ENCODE results near the gene STAC. TPM values are rescaled to one million over a fixed set of nuclear protein-coding genes. Genes with fewer than 3 reads are reported as not detected.

Gene STAC
- total and polyA plus RNA-seq, 10 of the 15 experiments (the other 5 are each of a cell fraction or from before 2014, with no cell fraction given) = 0.07 TPM; not detected in 9

GRCh38 chr3:36455406-36455805, 75.1 kb downstream of the STAC start (continued):
- TF ChIP-seq, protein P1, sequence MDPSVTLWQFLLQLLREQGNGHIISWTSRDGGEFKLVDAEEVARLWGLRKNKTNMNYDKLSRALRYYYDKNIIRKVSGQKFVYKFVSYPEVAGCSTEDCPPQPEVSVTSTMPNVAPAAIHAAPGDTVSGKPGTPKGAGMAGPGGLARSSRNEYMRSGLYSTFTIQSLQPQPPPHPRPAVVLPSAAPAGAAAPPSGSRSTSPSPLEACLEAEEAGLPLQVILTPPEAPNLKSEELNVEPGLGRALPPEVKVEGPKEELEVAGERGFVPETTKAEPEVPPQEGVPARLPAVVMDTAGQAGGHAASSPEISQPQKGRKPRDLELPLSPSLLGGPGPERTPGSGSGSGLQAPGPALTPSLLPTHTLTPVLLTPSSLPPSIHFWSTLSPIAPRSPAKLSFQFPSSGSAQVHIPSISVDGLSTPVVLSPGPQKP (IDR thresholded peaks at IDR 0.05; ENCODE audit: low read depth, low read length) = no peak

DNA sequence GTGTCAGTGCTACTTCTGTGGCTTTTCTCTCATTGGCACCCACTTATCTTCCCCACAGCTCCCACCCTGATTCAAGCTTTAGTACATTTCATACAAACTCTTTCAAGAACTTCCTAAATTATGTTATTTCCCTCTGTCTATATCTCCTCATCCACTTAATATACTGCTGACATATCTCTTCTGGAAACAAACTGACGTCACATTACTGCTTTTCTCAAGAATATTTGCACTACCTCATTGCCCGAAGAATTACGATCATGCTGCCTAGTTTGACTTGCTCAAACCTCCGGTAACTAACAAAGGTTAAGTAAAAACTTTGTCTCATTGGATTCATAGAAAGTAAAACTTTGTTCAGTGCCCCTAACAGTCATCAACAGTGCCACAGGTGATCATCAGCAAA, 76.5 kb downstream of the STAC start:
- Histone ChIP-seq H3K27me3 (replicated peaks in 1 of 2; ENCODE audit: control insufficient read depth in 2 of 2, insufficient read depth in 2 of 2, low read length in 1 of 2) (no peaks in the 10 kb centered on the region), H2AFZ (ENCODE audit: control insufficient read depth, low read depth, low read length) (no peak overlapping the region), H3K79me2 (ENCODE audit: control insufficient read depth, insufficient read depth, low read length) (no peaks in the 10 kb centered on the region), H3K4me1 (ENCODE audit: control insufficient read depth, insufficient read depth, low read length) (no peaks in the 10 kb centered on the region), H3K4me3 (no peak overlapping the region), H3K36me3 (ENCODE audit: control insufficient read depth in 2 of 2, insufficient read depth in 2 of 2, low read length in 1 of 2) (no peaks in the 10 kb centered on the region), H3K9me3 (replicated peaks; ENCODE audit: control insufficient read depth, insufficient read depth, low read length) (no peaks in the 10 kb centered on the region), H3K27ac (ENCODE audit: control insufficient read depth, insufficient read depth) (no peak overlapping the region), H3K9ac (ENCODE audit: control insufficient read depth, insufficient read depth, low read length) (no peak overlapping the region), H4K20me1 (ENCODE audit: control insufficient read depth, insufficient read depth) (no peaks in the 10 kb centered on the region), H3K4me2 (ENCODE audit: control insufficient read depth, insufficient read depth) (no peak overlapping the region)
- ChIA-PET SMC1A (ENCODE audit: uncharacterized antibody, unreplicated experiment) (no interaction called here), POLR2A (no interaction called here), RAD21 (ENCODE audit: unreplicated experiment) (no interaction called here), CTCF (no interaction called here)
- FAIRE-seq (no peak), DNase-seq (ENCODE audit: low read depth, low spot score) (no peak), ATAC-seq (no peak)
- TF ChIP-seq SREBF2 (IDR thresholded peaks at IDR 0.05; ENCODE audit: low read length) = no peak
- no peak for TF ChIP-seq EP300 (IDR thresholded peaks at IDR 0.05; ENCODE audit: borderline replicate concordance in 1 of 2, control insufficient read depth in 1 of 2, low read depth in 2 of 2, low read length in 2 of 2)
- in situ Hi-C loops (cut with MboI) (no loop called here), intact Hi-C loops (cut with micrococcal nuclease; ENCODE audit: unreplicated experiment) (no loop called here)
- 24% methylated on average over 4 of the region's 4 CpGs for WGBS (ENCODE audit: insufficient coverage, insufficient replicate concordance, low lambda C conversion rate, missing lambda C conversion rate)
- BruUV-seq (replicated peaks) = no TSS peak

GRCh38 chr3:36457667-36458066, 77.4 kb downstream of the STAC start:
- Histone ChIP-seq H4K20me1 (ENCODE audit: control insufficient read depth, insufficient read depth) (no peaks in the 10 kb centered on the region), H3K9me3 (replicated peaks; ENCODE audit: control insufficient read depth, insufficient read depth, low read length) (no peaks in the 10 kb centered on the region), H2AFZ (ENCODE audit: control insufficient read depth, low read depth, low read length) (no peak overlapping the region), H3K27ac (ENCODE audit: control insufficient read depth, insufficient read depth) (no peak overlapping the region), H3K9ac (ENCODE audit: control insufficient read depth, insufficient read depth, low read length) (no peak overlapping the region), H3K27me3 (replicated peaks in 1 of 2; ENCODE audit: control insufficient read depth in 2 of 2, insufficient read depth in 2 of 2, low read length in 1 of 2) (no peaks in the 10 kb centered on the region), H3K79me2 (ENCODE audit: control insufficient read depth, insufficient read depth, low read length) (no peaks in the 10 kb centered on the region), H3K4me3 (no peak overlapping the region), H3K36me3 (ENCODE audit: control insufficient read depth in 2 of 2, insufficient read depth in 2 of 2, low read length in 1 of 2) (no peaks in the 10 kb centered on the region), H3K4me1 (ENCODE audit: control insufficient read depth, insufficient read depth, low read length) (no peaks in the 10 kb centered on the region), H3K4me2 (ENCODE audit: control insufficient read depth, insufficient read depth) (no peak overlapping the region)
- ChIA-PET CTCF (no interaction called here), POLR2A (no interaction called here), RAD21 (ENCODE audit: unreplicated experiment) (no interaction called here), SMC1A (ENCODE audit: uncharacterized antibody, unreplicated experiment) (no interaction called here)
- DNase-seq (ENCODE audit: low read depth, low spot score) (no peak), FAIRE-seq (no peak), ATAC-seq (no peak)
- 29% methylated on average over 5 of the region's 5 CpGs for WGBS (ENCODE audit: insufficient coverage, insufficient replicate concordance, low lambda C conversion rate, missing lambda C conversion rate)
- in situ Hi-C loops (cut with MboI) (no loop called here), intact Hi-C loops (cut with micrococcal nuclease; ENCODE audit: unreplicated experiment) (no loop called here)
- no TSS peak for BruUV-seq (replicated peaks)
- TF ChIP-seq, protein P2, sequence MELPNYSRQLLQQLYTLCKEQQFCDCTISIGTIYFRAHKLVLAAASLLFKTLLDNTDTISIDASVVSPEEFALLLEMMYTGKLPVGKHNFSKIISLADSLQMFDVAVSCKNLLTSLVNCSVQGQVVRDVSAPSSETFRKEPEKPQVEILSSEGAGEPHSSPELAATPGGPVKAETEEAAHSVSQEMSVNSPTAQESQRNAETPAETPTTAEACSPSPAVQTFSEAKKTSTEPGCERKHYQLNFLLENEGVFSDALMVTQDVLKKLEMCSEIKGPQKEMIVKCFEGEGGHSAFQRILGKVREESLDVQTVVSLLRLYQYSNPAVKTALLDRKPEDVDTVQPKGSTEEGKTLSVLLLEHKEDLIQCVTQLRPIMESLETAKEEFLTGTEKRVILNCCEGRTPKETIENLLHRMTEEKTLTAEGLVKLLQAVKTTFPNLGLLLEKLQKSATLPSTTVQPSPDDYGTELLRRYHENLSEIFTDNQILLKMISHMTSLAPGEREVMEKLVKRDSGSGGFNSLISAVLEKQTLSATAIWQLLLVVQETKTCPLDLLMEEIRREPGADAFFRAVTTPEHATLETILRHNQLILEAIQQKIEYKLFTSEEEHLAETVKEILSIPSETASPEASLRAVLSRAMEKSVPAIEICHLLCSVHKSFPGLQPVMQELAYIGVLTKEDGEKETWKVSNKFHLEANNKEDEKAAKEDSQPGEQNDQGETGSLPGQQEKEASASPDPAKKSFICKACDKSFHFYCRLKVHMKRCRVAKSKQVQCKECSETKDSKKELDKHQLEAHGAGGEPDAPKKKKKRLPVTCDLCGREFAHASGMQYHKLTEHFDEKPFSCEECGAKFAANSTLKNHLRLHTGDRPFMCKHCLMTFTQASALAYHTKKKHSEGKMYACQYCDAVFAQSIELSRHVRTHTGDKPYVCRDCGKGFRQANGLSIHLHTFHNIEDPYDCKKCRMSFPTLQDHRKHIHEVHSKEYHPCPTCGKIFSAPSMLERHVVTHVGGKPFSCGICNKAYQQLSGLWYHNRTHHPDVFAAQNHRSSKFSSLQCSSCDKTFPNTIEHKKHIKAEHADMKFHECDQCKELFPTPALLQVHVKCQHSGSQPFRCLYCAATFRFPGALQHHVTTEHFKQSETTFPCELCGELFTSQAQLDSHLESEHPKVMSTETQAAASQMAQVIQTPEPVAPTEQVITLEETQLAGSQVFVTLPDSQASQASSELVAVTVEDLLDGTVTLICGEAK (IDR thresholded peaks at IDR 0.05; ENCODE audit: borderline replicate concordance) = no peak
- TF ChIP-seq GATAD2B (conservative IDR thresholded peaks at IDR 0.05; ENCODE audit: low read depth) (no peak), SUZ12 (IDR thresholded peaks at IDR 0.05; ENCODE audit: unreplicated experiment) (no peak), ZBTB33 (IDR thresholded peaks at IDR 0.05) (no peak), JUND (IDR thresholded peaks at IDR 0.05; ENCODE audit: low read depth, low read length) (no peak), NFYB (IDR thresholded peaks at IDR 0.05; ENCODE audit: insufficient read depth, low read depth, low read length) (no peak)
